ENCODE data around the gene ZFYVE27.
A peak's percentile ranks its signal among the peaks of the same experiment; 100 is the strongest.
"Not testable (repeated sequence)": the region's sequence is repeated elsewhere in the genome, so short reads cannot be mapped to it uniquely, and the experiment has no call there.

Gene ZFYVE27, protein sequence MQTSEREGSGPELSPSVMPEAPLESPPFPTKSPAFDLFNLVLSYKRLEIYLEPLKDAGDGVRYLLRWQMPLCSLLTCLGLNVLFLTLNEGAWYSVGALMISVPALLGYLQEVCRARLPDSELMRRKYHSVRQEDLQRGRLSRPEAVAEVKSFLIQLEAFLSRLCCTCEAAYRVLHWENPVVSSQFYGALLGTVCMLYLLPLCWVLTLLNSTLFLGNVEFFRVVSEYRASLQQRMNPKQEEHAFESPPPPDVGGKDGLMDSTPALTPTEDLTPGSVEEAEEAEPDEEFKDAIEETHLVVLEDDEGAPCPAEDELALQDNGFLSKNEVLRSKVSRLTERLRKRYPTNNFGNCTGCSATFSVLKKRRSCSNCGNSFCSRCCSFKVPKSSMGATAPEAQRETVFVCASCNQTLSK
- total RNA-seq, result 68.3 to 73.6 reads per million in 2 donors

DNA sequence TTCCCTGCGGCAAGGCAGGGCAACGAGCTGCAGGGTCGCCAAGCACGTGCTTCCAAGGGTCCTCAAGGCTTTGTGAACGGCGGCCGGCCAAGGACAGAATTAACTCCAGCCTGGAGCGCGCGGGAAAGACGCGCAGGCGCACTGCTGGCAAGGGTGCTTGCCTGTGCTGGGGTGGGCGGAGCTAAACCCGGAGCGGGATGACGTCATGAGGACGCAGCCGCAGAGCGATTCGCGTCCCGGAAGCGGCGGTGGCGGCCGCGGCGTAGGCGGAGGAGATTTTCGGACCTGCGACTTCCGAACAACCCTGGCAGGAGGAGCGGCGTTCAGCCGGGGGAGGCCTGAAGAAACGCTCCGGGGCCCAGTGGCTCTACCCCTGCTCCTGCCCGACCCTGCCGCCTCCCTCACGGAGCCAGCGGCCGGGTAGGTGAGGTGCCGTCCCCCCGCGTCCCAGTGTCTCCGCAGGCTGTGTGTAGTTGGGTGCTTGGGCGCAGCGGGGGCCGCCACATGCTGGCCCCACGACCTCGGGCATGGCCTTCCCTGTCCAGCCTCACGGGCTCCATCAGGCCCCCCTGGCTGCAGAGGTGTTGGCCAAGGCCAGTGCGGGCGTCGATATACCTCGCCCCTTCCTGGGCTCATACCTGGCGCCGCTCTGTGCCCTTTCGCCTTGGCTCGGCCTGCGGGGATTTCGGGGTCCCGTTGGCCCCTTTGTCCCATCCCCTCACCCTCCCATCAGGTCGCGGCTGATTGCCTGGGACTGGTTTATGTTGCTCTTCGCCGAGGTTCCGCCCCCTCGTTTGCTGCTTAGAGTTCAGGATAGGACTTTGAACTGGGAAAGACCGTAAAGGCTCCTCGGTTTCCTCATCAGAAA is at the start of gene ZFYVE27:
TSS of gene ZFYVE27 (plus strand) at position 227 of the 868 bp plus-strand sequence. CDS start 1,350 bp downstream, outside the sequence.
- DNase-seq, result peak; percentile 87

DNA sequence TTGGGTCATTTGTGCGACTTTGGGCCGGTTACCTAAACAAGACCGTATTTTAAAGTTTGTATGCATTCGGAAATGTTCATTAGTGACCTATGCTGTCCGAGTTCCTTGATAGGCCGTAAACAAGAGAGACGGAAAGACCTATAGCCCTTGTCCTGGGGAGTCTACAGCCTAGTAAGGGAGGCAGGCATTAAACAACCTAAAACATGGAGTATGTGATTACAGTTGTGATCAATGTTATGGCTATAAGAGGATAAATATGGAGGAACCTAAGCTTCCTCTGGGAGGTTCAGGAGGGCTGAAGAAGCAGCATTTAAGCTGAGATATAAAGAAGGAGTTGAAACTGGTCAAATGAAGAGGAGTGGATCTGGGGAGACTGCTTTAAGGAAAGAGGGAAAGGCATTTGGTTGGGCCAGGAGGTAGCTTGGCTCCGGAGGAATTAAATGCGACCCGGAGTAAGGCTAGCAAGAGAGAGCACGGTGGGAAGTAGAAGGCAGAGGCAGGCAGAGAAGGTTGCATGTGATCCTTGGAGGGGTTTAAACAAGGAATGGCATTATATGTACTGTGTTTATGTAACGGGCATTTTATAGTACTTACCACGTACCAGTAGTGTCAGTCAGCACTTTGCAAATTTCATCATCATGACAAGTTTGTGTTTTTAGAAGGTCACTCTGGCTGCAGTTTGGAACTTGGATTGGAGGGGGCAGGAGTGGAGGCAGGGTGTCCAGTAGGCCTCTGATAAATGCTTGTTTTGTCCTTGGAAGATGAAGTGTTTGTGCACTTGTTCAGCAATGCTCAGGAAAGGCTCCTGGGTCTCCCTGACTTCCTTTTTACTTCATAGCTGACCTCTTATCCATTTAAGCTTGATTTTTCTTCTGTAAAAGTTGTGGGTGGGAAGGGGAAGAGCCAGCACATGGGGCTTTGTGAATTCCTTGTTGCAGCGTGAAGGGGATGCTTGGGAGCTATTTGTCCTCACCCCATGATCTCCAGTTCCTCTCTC is 48.8 kb upstream of the ZFYVE27 start:
- DNase-seq, result no peak

DNA sequence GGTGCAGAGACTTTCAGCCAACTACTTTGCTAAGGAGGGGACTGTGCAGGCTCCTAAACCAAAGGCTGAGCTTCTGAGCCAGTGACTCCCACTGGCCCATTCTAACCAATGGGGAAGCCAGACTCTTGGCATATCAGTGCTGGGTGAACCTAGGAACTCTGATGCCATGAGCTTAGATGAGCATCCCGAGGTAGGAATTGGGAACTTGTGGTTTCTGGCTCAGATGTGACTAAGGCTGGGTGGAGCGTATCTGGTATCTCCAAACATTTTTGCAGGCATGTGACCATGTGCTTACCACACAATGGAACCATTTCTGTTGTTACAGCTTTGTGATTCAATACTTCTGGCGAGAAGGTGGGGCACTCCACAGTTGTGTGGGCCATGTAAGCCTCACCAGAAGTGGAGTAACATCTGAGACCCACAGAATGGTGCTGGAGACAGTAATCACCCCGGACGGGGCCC is 47.3 kb upstream of the ZFYVE27 start:
- DNase-seq, result no peak

- DNase-seq, result no peak
Observed at GRCh38 chr10:97690133-97690532, 46.8 kb upstream of the ZFYVE27 start.

DNA sequence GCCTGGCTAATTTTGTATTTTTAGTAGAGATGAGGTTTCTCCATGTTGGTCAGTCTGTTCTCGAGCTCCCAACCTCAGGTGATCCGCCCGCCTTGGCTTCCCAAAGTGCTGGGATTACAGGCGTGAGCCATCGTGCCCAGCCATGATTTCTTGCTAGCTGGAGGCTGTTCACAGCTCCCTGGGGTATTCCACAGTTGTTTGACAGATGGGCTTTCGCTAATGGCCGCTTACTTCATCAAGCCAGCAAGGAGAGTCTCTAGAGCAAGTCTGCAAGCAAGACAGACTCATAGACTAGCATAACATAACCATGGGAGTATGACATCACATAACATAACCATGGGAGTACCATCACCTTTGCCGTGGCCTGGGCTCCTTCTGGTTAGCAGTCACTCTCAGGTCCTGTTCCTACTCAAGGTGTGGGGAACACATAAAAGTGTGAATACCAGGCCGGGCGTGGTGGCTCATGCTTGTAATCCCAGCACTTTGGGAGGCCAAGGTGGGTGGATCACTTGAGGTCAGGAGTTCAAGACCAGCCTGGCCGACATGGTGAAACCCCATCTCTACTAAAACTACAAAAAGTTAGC is 38.8 kb upstream of the ZFYVE27 start:
- DNase-seq, result not testable (repeated sequence)

DNA sequence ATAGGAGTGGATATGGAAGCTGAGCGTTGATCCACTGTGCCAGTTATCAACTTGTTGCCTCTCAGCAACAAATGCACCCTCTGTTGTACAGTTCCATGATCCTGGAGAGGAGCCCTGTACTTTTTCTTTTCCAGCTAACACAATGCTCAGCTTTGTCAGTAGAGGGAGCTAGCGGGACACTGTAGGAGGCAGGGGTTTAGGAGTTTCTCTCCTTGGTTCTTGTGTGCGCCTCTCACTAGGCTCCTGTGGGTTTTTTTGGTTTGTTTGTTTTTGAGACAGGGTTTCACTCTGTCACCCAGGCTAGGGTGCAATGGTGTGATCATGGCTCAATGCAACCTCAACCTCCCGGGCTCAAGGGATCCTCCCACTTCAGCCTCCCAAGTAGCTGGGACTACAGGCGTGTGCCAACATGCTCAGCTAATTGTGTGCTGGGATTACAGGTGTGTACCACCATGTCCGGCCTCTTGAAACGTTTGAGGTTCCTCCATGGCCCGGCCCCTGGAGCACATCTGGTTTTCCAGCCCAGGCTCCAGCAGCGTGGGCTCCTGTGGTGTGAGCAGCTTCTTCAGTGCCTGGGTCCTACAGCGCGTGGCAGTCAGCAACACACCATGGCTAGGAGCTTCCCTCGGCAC is 35.4 kb upstream of the ZFYVE27 start:
- no peak for DNase-seq

DNA sequence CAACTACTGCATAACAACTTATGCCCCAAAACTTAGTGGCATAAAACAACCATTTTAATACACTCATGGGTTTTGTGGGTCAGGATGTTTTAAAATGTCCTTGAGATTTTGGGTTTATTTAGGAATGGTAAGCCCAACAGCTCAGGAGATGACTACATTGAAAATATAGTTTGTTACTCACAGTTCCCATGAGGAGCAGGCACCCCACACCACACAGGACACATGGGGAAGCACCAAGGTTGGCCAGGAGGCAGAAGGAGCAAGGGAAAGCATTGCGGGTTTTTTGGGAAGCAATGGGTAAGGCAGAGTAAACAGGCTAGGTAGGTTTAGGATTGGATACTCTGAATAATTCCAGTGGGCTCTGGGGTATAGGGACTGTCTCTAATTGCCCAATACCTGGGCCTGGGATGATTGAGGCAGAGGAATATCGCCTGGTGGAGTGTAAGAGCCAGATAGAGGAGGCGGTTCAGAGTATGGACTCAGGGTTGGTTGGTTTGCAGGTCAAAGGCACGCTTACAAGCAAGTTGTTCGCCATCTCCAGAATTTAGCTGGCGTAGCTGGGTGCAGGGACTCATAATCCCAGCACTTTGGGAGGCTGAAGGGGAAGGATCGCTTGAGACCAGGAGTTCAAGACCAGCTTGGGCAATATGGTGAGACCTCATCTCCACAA is 33.4 kb upstream of the ZFYVE27 start:
- DNase-seq, result no peak

GRCh38 chr10:97704341-97704740 is 32.6 kb upstream of the ZFYVE27 start:
- no peak for DNase-seq

GRCh38 chr10:97705006-97705670 is 31.8 kb upstream of the ZFYVE27 start:
- no peak for DNase-seq

- no peak for DNase-seq
Observed at GRCh38 chr10:97707134-97707861, 29.6 kb upstream of the ZFYVE27 start.

- DNase-seq, result no peak
Observed at GRCh38 chr10:97708167-97708566, 28.8 kb upstream of the ZFYVE27 start.

- DNase-seq, result no peak
Observed at GRCh38 chr10:97708976-97709946, 27.7 kb upstream of the ZFYVE27 start.

DNA sequence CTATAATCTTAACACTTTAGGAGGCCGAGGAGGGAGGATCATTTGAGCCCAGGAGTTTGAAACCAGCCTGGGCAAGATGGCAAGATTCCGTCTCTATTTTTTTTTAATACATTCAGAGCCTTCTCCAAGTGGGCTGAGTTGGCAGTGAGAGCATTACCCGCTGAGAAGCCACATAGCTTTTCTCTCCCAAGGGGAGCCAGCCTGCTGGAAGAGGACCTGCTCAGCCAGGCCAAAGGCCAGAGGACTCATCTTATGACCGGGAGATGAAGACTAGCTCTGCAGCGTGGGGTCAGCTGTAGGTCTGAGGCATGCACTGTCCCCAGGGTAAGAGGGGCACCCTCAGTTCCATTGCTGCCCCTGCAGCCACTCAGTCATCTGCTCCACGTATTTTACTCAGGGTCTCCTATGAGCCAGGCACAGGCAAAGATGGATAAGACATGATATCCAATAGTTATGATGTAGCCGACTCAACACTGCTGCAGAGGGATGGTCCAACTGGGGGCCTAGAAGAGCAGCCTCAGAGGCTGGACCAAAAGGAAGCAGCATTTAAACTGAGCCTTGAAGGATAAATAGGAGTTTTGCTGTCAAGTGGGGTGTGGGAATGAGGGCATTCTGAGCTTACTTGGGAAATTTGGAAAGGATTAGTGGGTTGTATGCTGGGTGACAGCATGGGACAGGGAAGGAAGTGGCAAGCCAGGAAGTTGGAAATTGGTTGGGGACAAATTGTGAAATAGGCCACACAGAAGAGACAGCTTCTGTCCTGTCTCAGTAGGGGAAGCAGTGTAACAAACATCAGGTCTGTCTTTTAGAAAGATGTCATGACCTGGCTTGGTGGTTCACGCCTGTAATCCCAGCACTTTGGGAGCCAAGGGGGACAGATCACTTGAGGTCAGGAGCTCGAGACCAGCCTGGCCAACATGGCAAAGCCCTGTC is 25.0 kb upstream of the ZFYVE27 start:
- no peak for DNase-seq

DNA sequence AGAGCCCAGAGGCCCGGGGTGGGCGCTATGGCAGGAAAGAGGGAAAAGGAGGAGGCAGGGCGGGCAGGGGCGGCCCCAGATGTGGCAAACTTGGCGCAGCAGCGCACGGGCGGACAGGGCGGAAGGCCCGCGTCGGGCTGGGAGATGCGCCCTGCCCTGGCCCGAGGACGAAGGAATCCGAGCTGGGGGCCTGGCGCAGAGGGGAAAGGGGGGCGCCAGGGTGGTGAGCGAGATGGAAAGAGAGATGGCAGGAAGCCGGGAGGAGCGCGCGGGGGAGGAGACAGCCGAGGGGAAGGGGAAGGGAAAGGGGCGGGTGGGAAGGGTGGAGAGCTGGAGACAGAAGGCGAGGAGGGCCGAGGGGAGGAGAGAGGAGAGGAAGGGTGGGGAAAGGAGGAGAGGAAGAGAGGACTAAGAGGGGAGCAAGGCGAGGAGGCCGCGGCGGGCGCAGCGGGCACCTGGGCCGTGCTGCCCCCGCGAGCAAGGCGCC is 23.5 kb upstream of the ZFYVE27 start, which contains the start of gene MARVELD1:
TSS of gene MARVELD1 (plus strand) at position 392 of the 487 bp plus-strand sequence. CDS start 147 bp downstream, outside the sequence.
- peak; percentile 9 for DNase-seq

- DNase-seq, result peak; percentile 47
Observed at GRCh38 chr10:97713826-97714400, 23.0 kb upstream of the ZFYVE27 start.
